Activated T-helper 17 cell treated with anti-CD3 and anti-CD28 coated beads, Interleukin-2, amount 50 U/mL, for 72 hours (primary cell): ENCODE data around the gene CD300LG. TPM values are rescaled to one million over a fixed set of nuclear protein-coding genes. Genes with fewer than 3 reads are reported as not detected.
"Not testable (repeated sequence)": the region's sequence is repeated elsewhere in the genome, so short reads cannot be mapped to it uniquely, and the experiment has no call there.

Source experiments
- ATAC-seq: fragments of 150-1000 bp; cut with Tn5 transposase; replicated peaks from 2 replicates; pipeline ENCODE4 v1.10.0; 2021; ENCODE audit warnings: mild to moderate bottlenecking, moderate library complexity
- H3K27ac Mint-ChIP-seq: one replicate; pipeline ENCODE4 v1.8.0; 2022; ENCODE audit warnings: mixed read lengths
- H3K27me3 Mint-ChIP-seq: one replicate; pipeline ENCODE4 v1.8.0; 2022; ENCODE audit warnings: mixed read lengths
- H3K36me3 Mint-ChIP-seq: one replicate; pipeline ENCODE4 v1.8.0; 2022; ENCODE audit warnings: low read depth, mild to moderate bottlenecking, mixed read lengths
- H3K4me1 Mint-ChIP-seq: one replicate; pipeline ENCODE4 v1.8.0; 2022; ENCODE audit warnings: mixed read lengths
- H3K4me3 Mint-ChIP-seq: one replicate; pipeline ENCODE4 v1.8.0; 2022; ENCODE audit warnings: mild to moderate bottlenecking, mixed read lengths
- H3K9me3 Mint-ChIP-seq: one replicate; pipeline ENCODE4 v1.8.0; 2022; ENCODE audit warnings: mixed read lengths
- total RNA-seq, 2 donors: library from RNA; stranded (reverse); gene quantifications; one replicate each; pipeline ENCODE4 v1.2.3, GENCODE V29; 2022

CD300LG gene, protein sequence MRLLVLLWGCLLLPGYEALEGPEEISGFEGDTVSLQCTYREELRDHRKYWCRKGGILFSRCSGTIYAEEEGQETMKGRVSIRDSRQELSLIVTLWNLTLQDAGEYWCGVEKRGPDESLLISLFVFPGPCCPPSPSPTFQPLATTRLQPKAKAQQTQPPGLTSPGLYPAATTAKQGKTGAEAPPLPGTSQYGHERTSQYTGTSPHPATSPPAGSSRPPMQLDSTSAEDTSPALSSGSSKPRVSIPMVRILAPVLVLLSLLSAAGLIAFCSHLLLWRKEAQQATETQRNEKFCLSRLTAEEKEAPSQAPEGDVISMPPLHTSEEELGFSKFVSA
- not detected for total RNA-seq

DNA sequence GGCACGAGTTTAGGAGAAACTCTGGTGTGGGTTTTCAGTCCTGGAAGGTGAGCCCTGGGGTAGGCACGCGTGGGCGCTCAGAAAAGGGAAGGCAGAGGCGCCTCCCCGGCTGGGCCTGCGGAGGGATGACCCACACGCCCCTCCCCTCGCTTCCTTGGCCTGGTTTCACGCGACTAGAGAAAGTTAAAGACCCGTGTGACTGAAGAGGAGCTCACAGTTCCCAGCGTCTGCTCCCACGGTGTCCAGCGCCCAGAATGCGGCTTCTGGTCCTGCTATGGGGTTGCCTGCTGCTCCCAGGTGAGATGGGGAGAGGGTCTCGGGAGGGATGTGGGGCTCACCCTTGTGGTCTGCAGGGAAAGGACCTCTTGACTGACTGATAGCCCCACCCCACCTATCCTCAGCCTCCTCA lies at the start of gene CD300LG:
Gene CD300LG (plus strand): TSS at position 214 of the 409 bp plus-strand sequence. CDS start 41 bp downstream, at position 255.
- no peak for ATAC-seq
- Mint-ChIP-seq H3K27me3 (peaks cover 20% of the 10 kb centered on the region), H3K27ac (no peak within 1 kb of the TSS), H3K4me3 (no peak within 1 kb of the TSS), H3K4me1 (no peaks in the 10 kb centered on the region), H3K9me3 (no peaks in the 10 kb centered on the region), H3K36me3 (no peaks in the 10 kb centered on the region)

DNA sequence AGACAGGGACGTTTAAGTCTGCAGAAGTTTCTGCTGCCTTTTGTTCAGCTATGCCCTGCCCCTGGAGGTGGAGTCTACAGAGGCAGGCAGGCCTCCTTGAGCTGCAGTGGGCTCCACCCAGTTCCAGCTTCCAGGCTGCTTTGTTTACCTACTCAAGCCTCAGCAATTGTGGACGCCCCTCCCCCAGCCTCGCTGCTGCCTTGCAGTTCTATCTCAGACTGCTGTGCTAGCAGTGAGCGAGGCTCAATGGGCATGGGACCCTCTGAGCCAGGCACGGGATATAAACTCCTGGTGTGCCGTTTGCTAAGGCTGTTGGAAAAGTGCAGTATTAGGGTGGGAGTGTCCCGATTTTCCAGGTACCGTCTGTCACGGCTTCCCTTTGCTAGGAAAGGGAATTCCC lies 49.0 kb upstream of the CD300LG start:
- H3K27ac Mint-ChIP-seq, H3K4me1 Mint-ChIP-seq, H3K36me3 Mint-ChIP-seq, ATAC-seq, H3K9me3 Mint-ChIP-seq, H3K4me3 Mint-ChIP-seq: not testable (repeated sequence)
- peaks cover 11% of the 10 kb centered on the region for H3K27me3 Mint-ChIP-seq

DNA sequence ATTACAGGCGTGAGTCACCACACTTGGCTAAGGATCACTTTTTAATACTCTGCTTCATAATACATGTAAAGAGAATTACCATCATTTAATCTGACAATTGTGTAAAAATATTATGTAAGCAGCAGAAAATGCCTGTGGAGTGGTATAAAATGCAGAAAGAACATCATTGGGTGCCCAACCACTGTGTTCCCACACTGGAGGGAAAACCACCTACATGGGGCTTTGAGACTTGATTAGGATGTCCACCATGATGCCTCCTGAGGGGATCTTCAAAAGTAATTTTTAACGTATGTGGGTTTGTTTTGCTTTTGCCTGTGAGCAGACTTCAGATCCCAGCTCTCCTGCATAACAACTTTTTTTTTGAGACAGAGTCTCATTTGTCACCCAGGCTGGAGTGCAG lies 47.9 kb upstream of the CD300LG start:
- H3K4me1 Mint-ChIP-seq: no peaks in the 10 kb centered on the region
- H3K4me3 Mint-ChIP-seq: no peak overlapping the region
- no peak for ATAC-seq

DNA sequence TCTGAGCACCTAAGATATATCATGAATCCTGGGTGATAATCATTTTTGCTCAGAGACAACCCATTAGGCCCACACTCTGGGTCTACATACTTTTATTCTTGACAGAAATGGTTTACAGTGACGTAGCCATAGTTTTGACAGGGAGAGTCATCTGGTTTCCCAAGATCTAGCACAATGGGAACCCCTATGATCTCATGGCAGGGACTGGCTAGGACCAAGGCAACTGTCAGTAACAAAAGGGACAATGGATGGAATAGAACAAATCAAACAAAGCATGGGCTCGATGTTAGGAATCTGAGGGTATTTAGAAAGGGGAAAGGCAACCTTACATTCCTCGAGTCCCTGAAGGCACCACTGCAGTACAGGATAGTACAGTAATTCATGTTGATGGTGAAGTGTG lies 46.2 kb upstream of the CD300LG start:
- H3K27me3 Mint-ChIP-seq: peaks cover 23% of the 10 kb centered on the region
- no peak for ATAC-seq
- no peaks in the 10 kb centered on the region for H3K36me3 Mint-ChIP-seq
- H3K27ac Mint-ChIP-seq: no peak overlapping the region
- no peaks in the 10 kb centered on the region for H3K4me1 Mint-ChIP-seq
- H3K9me3 Mint-ChIP-seq: no peaks in the 10 kb centered on the region
- no peak overlapping the region for H3K4me3 Mint-ChIP-seq

More for the DNA sequence above, 47.9 kb upstream of the CD300LG start:
- Mint-ChIP-seq H3K27me3 (peaks cover 15% of the 10 kb centered on the region), H3K27ac (no peak overlapping the region), H3K36me3 (no peaks in the 10 kb centered on the region), H3K9me3 (no peaks in the 10 kb centered on the region)

DNA sequence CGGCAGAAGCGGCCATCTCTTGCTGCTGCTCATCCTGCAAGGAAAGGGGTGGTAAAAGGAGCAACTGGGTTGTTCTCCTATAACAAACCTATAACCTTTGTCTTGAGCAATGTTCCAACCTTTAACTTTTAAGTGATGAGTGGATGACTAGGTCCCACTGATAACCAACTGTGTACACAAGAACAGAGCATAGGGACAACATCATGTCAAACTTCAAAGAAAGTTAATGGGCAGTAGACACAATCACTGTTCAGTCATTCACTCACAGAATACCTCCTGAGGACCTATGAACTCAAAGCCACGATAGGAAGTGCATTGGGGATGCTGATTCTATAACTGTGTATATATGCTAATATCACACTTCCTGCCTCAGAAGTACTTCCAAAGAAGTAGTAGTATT lies 45.1 kb upstream of the CD300LG start:
- no peak overlapping the region for H3K4me3 Mint-ChIP-seq
- no peaks in the 10 kb centered on the region for H3K36me3 Mint-ChIP-seq
- peaks cover 23% of the 10 kb centered on the region for H3K27me3 Mint-ChIP-seq
- H3K9me3 Mint-ChIP-seq: no peaks in the 10 kb centered on the region
- H3K27ac Mint-ChIP-seq: no peak overlapping the region
- ATAC-seq: no peak
- H3K4me1 Mint-ChIP-seq: no peaks in the 10 kb centered on the region

DNA sequence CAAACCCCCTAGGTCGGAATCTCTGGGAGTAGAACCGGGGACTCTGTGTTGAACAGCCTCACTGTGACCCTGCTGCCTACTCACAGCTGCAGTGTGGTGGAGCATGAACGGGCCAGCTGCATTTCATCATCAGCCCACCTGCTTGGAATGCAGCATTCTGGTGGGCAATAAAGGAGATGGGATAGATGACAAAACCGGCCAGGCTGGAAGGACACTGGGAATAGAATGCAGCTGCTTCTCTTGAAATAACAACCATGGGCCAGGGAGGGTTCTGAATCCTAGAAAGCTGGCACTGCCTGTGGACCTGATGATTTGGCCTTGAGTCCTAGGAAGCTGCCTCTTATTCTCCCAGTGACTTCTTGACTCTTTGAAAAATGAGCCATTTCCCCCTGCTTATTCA lies 43.2 kb upstream of the CD300LG start:
- no peak overlapping the region for H3K27ac Mint-ChIP-seq
- no peak for ATAC-seq
- H3K4me3 Mint-ChIP-seq: no peak overlapping the region
- no peaks in the 10 kb centered on the region for H3K9me3 Mint-ChIP-seq
- H3K4me1 Mint-ChIP-seq: no peaks in the 10 kb centered on the region
- no peaks in the 10 kb centered on the region for H3K36me3 Mint-ChIP-seq
- peaks cover 20% of the 10 kb centered on the region for H3K27me3 Mint-ChIP-seq

DNA sequence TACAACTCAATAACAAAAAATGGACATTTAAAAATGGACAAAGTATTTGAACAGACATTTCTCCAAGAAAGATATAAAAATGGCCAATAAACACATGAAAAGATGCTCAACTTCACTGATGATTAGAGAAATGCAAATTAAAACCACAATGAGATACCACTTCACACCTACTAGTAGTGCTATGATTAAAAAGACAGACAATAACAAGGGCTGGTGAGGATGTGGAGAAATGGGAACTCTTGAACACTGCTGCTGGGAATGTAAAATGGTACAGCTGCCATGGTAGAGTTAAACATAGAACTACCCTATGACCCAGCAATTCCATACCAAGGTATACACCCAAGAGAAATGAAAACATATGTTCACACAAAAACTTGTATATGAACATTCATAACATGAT lies 41.9 kb upstream of the CD300LG start:
- no peak for ATAC-seq
- Mint-ChIP-seq H3K9me3 (no peaks in the 10 kb centered on the region), H3K4me1 (no peaks in the 10 kb centered on the region), H3K27ac (no peak overlapping the region), H3K36me3 (no peaks in the 10 kb centered on the region), H3K27me3 (peaks cover 20% of the 10 kb centered on the region), H3K4me3 (no peak overlapping the region)

DNA sequence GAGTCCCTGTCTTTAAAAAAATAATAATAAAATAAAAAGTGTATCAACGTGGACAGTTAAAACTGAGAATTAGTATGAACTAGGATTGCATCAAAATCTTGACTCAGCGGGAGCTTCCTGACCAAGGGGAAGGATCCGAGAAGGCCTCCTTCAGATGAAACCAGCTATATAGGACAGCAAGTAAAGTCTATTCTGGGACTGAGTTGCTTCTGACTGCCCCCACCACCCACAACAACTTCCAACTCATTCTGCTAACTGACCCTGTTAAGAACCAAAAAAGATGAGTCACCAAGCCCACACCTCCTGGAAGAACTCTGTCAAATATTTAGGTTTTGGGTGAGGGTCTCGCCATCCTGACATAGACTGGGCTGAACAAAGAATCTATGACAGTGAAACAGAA lies 38.9 kb upstream of the CD300LG start:
- H3K27me3 Mint-ChIP-seq: peaks cover 16% of the 10 kb centered on the region
- H3K4me1 Mint-ChIP-seq: no peaks in the 10 kb centered on the region
- H3K36me3 Mint-ChIP-seq: no peaks in the 10 kb centered on the region
- no peak overlapping the region for H3K27ac Mint-ChIP-seq
- no peak for ATAC-seq
- no peak overlapping the region for H3K4me3 Mint-ChIP-seq
- H3K9me3 Mint-ChIP-seq: no peaks in the 10 kb centered on the region

DNA sequence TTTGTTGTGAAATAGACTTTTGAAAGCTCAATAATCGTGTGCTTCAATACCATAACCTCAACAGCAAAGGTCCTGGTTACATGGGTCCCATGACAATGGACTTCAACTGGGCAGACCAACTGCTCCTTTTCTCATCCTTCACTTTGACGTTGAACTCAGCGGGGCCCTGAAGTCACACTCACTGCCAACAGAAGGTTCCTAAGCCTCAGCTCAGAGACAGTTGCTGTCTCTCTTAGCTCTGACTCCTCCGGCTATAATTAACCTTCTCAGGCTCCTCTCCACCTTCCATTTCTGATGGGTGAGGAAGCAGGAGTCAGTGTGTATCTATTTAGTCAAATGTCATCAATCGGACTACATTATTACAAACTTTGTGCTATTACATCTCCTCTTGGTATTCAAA lies 37.9 kb upstream of the CD300LG start:
- ATAC-seq: no peak
- Mint-ChIP-seq H3K9me3 (no peaks in the 10 kb centered on the region), H3K4me1 (no peaks in the 10 kb centered on the region), H3K27ac (no peak overlapping the region), H3K36me3 (no peaks in the 10 kb centered on the region), H3K27me3 (peaks cover 13% of the 10 kb centered on the region), H3K4me3 (no peak overlapping the region)

DNA sequence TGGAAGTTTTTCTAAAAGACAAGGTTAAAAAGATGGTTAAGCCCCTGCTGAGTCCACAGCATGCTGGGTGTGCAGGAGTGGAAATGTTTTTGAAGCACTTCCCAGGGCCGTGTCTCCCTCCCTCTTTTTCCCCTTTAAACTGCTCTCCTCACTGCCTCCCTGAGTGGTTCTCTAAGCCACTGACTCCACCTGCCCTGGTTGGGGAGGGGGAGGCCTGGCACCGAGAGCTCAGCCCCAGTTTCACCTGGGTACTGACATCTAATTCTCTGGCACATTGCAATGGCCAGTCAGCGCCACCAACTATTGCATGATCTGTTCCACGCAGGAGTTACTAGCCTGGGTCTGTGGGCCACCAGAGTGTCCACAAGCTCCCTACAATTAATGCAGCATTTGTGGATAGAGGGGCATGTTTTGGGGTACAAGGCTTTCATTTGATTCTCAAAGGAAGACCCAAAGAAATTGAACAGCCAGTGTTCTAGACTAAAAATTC lies 36.7 kb upstream of the CD300LG start:
- no peak for ATAC-seq
- no peak overlapping the region for H3K4me3 Mint-ChIP-seq
- H3K36me3 Mint-ChIP-seq: no peaks in the 10 kb centered on the region
- H3K9me3 Mint-ChIP-seq: no peaks in the 10 kb centered on the region
- H3K27me3 Mint-ChIP-seq: peaks cover 5% of the 10 kb centered on the region
- H3K4me1 Mint-ChIP-seq: no peaks in the 10 kb centered on the region
- H3K27ac Mint-ChIP-seq: no peak overlapping the region

DNA sequence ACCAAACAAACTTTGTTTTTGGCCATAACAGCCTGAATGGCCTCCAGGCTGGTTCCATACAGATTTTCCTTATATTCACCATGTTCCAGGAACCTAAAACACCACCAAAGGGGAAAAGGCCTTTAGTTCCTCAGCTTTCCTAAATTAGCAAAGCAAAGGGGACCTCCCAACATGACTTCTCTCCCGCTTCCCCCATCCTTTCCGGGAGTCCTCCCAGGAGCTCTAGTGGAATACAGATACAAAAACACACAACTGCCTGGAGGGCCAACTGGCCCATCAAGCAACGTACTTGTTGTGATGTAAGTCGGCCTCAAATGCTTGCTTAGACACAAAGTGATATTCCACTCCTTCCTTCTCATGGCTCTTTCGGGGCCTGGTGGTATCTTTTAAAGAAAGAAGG lies 36.2 kb upstream of the CD300LG start:
- Mint-ChIP-seq H3K36me3 (no peaks in the 10 kb centered on the region), H3K4me1 (no peaks in the 10 kb centered on the region), H3K4me3 (no peak overlapping the region), H3K27me3 (peaks cover 5% of the 10 kb centered on the region), H3K9me3 (no peaks in the 10 kb centered on the region), H3K27ac (no peak overlapping the region)
- no peak for ATAC-seq

DNA sequence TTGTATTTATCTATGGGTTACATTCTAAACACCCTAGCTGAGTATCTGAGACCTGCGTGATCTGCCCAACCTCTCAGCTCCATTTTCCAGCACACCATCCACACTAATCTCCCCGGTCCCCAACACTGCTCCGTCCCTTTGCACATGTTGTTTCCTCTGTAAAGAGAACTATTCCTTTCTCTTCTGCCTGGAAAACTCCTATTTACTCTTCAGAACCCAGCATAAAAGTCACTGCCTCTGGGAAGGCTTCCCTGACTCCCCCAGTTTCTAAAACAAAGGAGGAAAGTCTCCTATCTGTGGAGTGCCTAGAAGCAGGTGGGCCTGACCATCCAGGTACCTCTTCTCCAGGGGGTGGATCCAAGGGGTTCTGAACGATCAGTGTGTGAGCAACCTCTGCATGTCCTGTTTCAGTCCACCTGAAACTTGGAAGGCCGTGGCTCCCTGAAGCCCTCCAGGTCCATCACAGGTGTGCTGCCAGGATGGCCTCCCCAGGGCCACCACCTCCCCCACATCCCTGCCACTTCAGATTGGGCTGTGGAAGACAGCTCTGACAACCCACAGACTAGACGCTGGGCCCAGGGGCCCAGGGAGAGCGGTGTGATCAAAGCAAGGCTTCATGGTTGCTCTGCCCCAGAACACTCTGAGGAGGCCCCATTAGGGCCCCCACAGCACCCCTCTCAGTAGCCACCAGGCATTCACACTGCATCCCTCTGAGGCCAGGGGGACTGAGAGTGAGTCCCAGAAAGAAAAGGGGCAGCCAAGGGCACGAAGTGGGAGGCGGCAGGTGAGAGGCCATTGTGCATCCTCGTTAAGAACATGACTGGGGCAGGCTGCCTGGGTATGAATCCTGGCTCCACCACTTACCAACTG lies 34.3 kb upstream of the CD300LG start:
- no peak for ATAC-seq
- Mint-ChIP-seq H3K36me3 (no peaks in the 10 kb centered on the region), H3K4me3 (no peak overlapping the region), H3K27ac (no peak overlapping the region), H3K27me3 (peaks cover 5% of the 10 kb centered on the region), H3K9me3 (no peaks in the 10 kb centered on the region), H3K4me1 (no peaks in the 10 kb centered on the region)

DNA sequence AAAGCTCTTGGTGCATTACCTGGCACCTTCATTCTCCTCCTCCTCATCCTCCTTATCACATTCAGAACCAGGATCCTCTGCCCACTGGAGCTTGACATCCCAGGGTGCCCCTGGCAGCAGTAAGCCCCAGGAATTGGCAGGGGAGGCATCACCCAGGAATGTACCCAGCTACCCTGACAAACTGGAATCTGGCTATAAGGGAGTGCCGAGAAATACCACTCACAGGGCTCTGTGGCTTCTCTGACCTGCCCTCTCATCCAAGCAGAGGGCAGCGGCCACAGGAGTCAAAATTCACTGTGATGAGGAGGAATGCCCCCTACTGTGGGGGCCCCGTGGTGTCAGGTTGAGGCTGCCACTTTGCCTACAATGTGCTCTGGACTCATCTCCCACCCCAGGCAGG lies 33.6 kb upstream of the CD300LG start:
- Mint-ChIP-seq H3K4me1 (no peaks in the 10 kb centered on the region), H3K27me3 (peaks cover 5% of the 10 kb centered on the region), H3K27ac (no peak overlapping the region), H3K9me3 (no peaks in the 10 kb centered on the region), H3K4me3 (no peak overlapping the region), H3K36me3 (no peaks in the 10 kb centered on the region)
- ATAC-seq: no peak

DNA sequence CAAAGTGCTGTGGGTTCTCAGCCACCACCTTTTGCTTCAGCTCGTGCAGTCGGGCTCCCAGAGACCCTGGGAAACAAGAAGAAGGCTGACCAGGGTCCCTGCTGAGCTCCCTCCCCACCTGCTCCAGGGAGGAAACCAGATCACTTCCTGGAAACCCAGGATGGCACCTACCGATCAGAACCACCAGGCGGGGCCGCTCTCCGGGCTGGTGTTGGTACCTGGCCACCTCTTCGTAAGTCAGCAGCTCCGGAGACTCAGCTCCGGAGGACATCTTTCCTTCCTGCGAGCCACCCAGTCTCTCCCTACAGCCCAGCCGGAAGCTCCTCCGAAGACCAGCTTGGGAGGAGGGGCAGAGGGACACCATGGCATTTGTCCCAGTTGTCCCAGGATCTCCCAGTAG lies 33.0 kb upstream of the CD300LG start:
- Mint-ChIP-seq H3K27me3 (peaks cover 5% of the 10 kb centered on the region), H3K9me3 (no peaks in the 10 kb centered on the region), H3K4me1 (no peaks in the 10 kb centered on the region), H3K4me3 (no peak overlapping the region), H3K27ac (no peak overlapping the region), H3K36me3 (no peaks in the 10 kb centered on the region)
- ATAC-seq: no peak

DNA sequence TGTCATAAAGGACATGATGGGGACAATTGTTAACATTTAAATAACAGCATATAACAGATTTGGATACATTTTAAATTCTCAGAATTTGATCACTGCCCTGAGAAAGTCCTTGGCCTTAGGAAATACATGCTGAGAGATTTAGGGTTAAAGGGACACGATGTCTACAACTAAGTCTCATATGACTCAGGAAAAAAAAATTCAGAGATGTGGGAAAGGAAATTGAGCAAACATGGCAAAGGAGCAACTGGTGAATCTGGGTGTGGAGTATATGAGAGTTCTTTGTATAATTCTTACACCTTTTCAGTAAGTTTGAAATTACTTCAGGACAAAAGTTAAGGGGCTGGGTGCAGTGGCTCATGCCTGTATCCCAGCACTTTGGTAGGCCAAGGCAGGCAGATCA lies 32.3 kb upstream of the CD300LG start:
- H3K4me1 Mint-ChIP-seq: no peaks in the 10 kb centered on the region
- no peaks in the 10 kb centered on the region for H3K9me3 Mint-ChIP-seq
- no peak overlapping the region for H3K4me3 Mint-ChIP-seq
- H3K27ac Mint-ChIP-seq: no peak overlapping the region
- H3K27me3 Mint-ChIP-seq: peaks cover 5% of the 10 kb centered on the region
- no peaks in the 10 kb centered on the region for H3K36me3 Mint-ChIP-seq
- ATAC-seq: no peak
